Astrocyte of the cerebellum (primary cell): ENCODE results near the gene P4HB.

Source experiments
- DNase-seq: peaks from one replicate; pipeline ENCODE4 v3.0.0-alpha.2; 2011; ENCODE audit warnings: low read depth
- H3K4me3 ChIP-seq: 2 replicates; pipeline ENCODE4 v1.5.1; 2011; ENCODE audit warnings: mild to moderate bottlenecking, low read depth, low read length, moderate library complexity
- CTCF ChIP-seq: IDR thresholded peaks from 2 replicates; pipeline ENCODE4 v1.5.1; 2012; ENCODE audit warnings: low read length, low read depth, moderate library complexity, mild to moderate bottlenecking; ENCODE audit errors: missing control alignments
- in situ Hi-C: cut with HindIII; loops from 2 replicates; pipeline ENCODE4 v1.10.0; 2017; ENCODE audit warnings: low sequenced_read_pairs

The P4HB gene

GRCh38 chr17:81854974-81855774, 5.2 kb downstream of the P4HB start:
- no peak overlapping the region for H3K4me3 ChIP-seq
- TF ChIP-seq CTCF = no peak
- DNase-seq = no peak
- in situ Hi-C loops = no loop called here

GRCh38 chr17:81852237-81852636, 8.1 kb downstream of the P4HB start:
- no peak overlapping the region for H3K4me3 ChIP-seq
- in situ Hi-C loops = no loop called here
- no peak for TF ChIP-seq CTCF
- DNase-seq = no peak

- no peak for DNase-seq
- TF ChIP-seq CTCF = no peak
- H3K4me3 ChIP-seq = no peak overlapping the region
- in situ Hi-C loops = no loop called here
These were observed 8.9 kb downstream of the P4HB start for GRCh38 chr17:81851423-81851822.

- no peak for TF ChIP-seq CTCF
- in situ Hi-C loops = no loop called here
- DNase-seq = no peak
- no peak overlapping the region for H3K4me3 ChIP-seq
These were observed 10.9 kb downstream of the P4HB start for GRCh38 chr17:81849457-81849856.

GRCh38 chr17:81846743-81847689, 13.3 kb downstream of the P4HB start:
- TF ChIP-seq CTCF = no peak
- H3K4me3 ChIP-seq = no peak overlapping the region
- in situ Hi-C loops = no loop called here
- no peak for DNase-seq

GRCh38 chr17:81845881-81846742, 14.2 kb downstream of the P4HB start:
- in situ Hi-C loops = no loop called here
- H3K4me3 ChIP-seq = no peak overlapping the region
- no peak for DNase-seq
- TF ChIP-seq CTCF = no peak
